Suprapubic skin (tissue), 4 donors: Measurements from ENCODE around the gene ZFP36L1. TPM values are rescaled to one million over a fixed set of nuclear protein-coding genes. Genes with fewer than 3 reads are reported as not detected.
A peak's percentile ranks its signal among the peaks of the same experiment; 100 is the strongest.

ENCODE experiments used
- DNase-seq, 2 donors: peaks; one replicate each; pipeline ENCODE4 v3.0.0-alpha.2; 2019; ENCODE audit warnings: low spot score in 2 of 2
- H3K27ac ChIP-seq: fragments of 200-600 bp; sonication (generic); one replicate; pipeline ENCODE4 v1.5.1; 2019
- H3K27me3 ChIP-seq: fragments of 200-600 bp; sonication (generic); one replicate; pipeline ENCODE4 v1.5.1; 2019
- H3K36me3 ChIP-seq: fragments of 200-600 bp; sonication (generic); one replicate; pipeline ENCODE4 v1.5.1; 2019
- H3K4me1 ChIP-seq: fragments of 200-600 bp; sonication (generic); one replicate; pipeline ENCODE4 v1.5.1; 2019
- H3K4me3 ChIP-seq: fragments of 200-600 bp; sonication (generic); one replicate; pipeline ENCODE4 v1.5.1; 2019; ENCODE audit warnings: mild to moderate bottlenecking
- H3K9me3 ChIP-seq: fragments of 200-600 bp; sonication (generic); one replicate; pipeline ENCODE4 v1.5.1; 2019
- CTCF ChIP-seq, 2 donors: fragments of 200-600 bp in 1 of 2; fragments of 450-650 bp in 1 of 2; sonication (generic) in 1 of 2; IDR thresholded peaks; one replicate each; pipeline ENCODE4 v1.5.1; 2016 to 2019; ENCODE audit warnings: antibody characterized with exemption in 2 of 2, mild to moderate bottlenecking in 1 of 2, moderate library complexity in 1 of 2
- EP300 ChIP-seq: sonication (generic); formaldehyde crosslinking; IDR thresholded peaks from one replicate; pipeline ENCODE4 v1.6.1; 2017; ENCODE audit warnings: antibody characterized with exemption
- POLR2A ChIP-seq, 2 donors: fragments of 450-650 bp; IDR thresholded peaks; one replicate each; pipeline ENCODE4 v1.6.1; 2017; ENCODE audit warnings: antibody characterized with exemption in 2 of 2, mild to moderate bottlenecking in 2 of 2, moderate library complexity in 2 of 2
- POLR2AphosphoS5 ChIP-seq, 3 donors: sonication (generic); formaldehyde crosslinking; IDR thresholded peaks; one replicate each; pipeline ENCODE4 v1.6.1; 2017; ENCODE audit warnings: antibody characterized with exemption in 3 of 3
- WGBS: methylation state at CpG from one replicate; pipeline ENCODE4 v1.1.5; 2018; 5-methylcytosine and 5-hydroxymethylcytosine counted together
- total RNA-seq, 4 donors: library from RNA; depleted of rRNA; stranded (reverse); fragments of >200 nt; gene quantifications; one replicate each; pipeline ENCODE4 v1.1.0, GENCODE V29; 2016

Gene ZFP36L1
- total RNA-seq, 4 donors from 2014 or later = 1,382 to 1,995 (median 1,611) TPM

- no peaks in the 10 kb centered on the region for H3K9me3 ChIP-seq
- 68% methylated on average over 6 of the region's 6 CpGs for WGBS
- H3K4me3 ChIP-seq = no peak overlapping the region
- no peaks in the 10 kb centered on the region for H3K36me3 ChIP-seq
- TF ChIP-seq EP300 = no peak
- no peak for TF ChIP-seq POLR2A (IDR thresholded peaks at IDR 0.05)
- no peak for TF ChIP-seq POLR2AphosphoS5 (IDR thresholded peaks at IDR 0.05)
- TF ChIP-seq CTCF (IDR thresholded peaks at IDR 0.05) = no peak
- no peak overlapping the region for H3K27ac ChIP-seq
- H3K4me1 ChIP-seq = no peaks in the 10 kb centered on the region
- H3K27me3 ChIP-seq = no peaks in the 10 kb centered on the region
- DNase-seq = no peak
These were observed 41.9 kb upstream of the ZFP36L1 start for GRCh38 chr14:68834816-68835215.

GRCh38 chr14:68828698-68829097 is 35.8 kb upstream of the ZFP36L1 start:
- no peaks in the 10 kb centered on the region for H3K9me3 ChIP-seq
- H3K36me3 ChIP-seq = no peaks in the 10 kb centered on the region
- peaks cover 8% of the 10 kb centered on the region for H3K4me1 ChIP-seq
- no peak overlapping the region for H3K4me3 ChIP-seq
- TF ChIP-seq EP300 (no peak), POLR2A (IDR thresholded peaks at IDR 0.05) (no peak), POLR2AphosphoS5 (IDR thresholded peaks at IDR 0.05) (no peak), CTCF (IDR thresholded peaks at IDR 0.05) (no peak)
- DNase-seq = no peak
- no peaks in the 10 kb centered on the region for H3K27me3 ChIP-seq
- no peak overlapping the region for H3K27ac ChIP-seq

- H3K27me3 ChIP-seq = no peaks in the 10 kb centered on the region
- no peak for DNase-seq
- H3K9me3 ChIP-seq = no peaks in the 10 kb centered on the region
- 92% methylated on average over 3 of the region's 3 CpGs for WGBS
- H3K4me3 ChIP-seq = no peak overlapping the region
- H3K27ac ChIP-seq = no peak overlapping the region
- H3K4me1 ChIP-seq = peaks cover 14% of the 10 kb centered on the region
- TF ChIP-seq CTCF (IDR thresholded peaks at IDR 0.05) (no peak), POLR2A (IDR thresholded peaks at IDR 0.05) (no peak), POLR2AphosphoS5 (IDR thresholded peaks at IDR 0.05) (no peak), EP300 (no peak)
- H3K36me3 ChIP-seq = no peaks in the 10 kb centered on the region
These were observed 32.9 kb upstream of the ZFP36L1 start for GRCh38 chr14:68825729-68826128.

GRCh38 chr14:68824517-68825347 is 31.9 kb upstream of the ZFP36L1 start:
- H3K4me3 ChIP-seq = no peak overlapping the region
- no peaks in the 10 kb centered on the region for H3K36me3 ChIP-seq
- no peaks in the 10 kb centered on the region for H3K9me3 ChIP-seq
- WGBS = 42% methylated on average over 9 of the region's 11 CpGs
- H3K4me1 ChIP-seq = peaks cover 23% of the 10 kb centered on the region
- H3K27ac ChIP-seq = no peak overlapping the region
- H3K27me3 ChIP-seq = no peaks in the 10 kb centered on the region
- DNase-seq = peak in 1 of 2 donors; percentile 88
- TF ChIP-seq CTCF (IDR thresholded peaks at IDR 0.05) = peak; percentile 58 to 87
- no peak for TF ChIP-seq POLR2A (IDR thresholded peaks at IDR 0.05)
- TF ChIP-seq POLR2AphosphoS5 (IDR thresholded peaks at IDR 0.05) = no peak
- no peak for TF ChIP-seq EP300

- Histone ChIP-seq H3K4me1 (peaks cover 28% of the 10 kb centered on the region), H3K4me3 (no peak overlapping the region), H3K27ac (no peak overlapping the region), H3K27me3 (no peaks in the 10 kb centered on the region), H3K9me3 (no peaks in the 10 kb centered on the region), H3K36me3 (no peaks in the 10 kb centered on the region)
- 100% methylated on average over 1 of the region's 1 CpG for WGBS
- TF ChIP-seq CTCF (IDR thresholded peaks at IDR 0.05) (no peak), EP300 (no peak), POLR2AphosphoS5 (IDR thresholded peaks at IDR 0.05) (no peak)
- DNase-seq = no peak
These were observed 31.3 kb upstream of the ZFP36L1 start for GRCh38 chr14:68824207-68824516.
